ENCODE results near the gene CDC42.

Gene CDC42

GRCh38 chr1:22038036-22038435, 14.5 kb upstream of the CDC42 start:
- DNase-seq, result no peak

DNA sequence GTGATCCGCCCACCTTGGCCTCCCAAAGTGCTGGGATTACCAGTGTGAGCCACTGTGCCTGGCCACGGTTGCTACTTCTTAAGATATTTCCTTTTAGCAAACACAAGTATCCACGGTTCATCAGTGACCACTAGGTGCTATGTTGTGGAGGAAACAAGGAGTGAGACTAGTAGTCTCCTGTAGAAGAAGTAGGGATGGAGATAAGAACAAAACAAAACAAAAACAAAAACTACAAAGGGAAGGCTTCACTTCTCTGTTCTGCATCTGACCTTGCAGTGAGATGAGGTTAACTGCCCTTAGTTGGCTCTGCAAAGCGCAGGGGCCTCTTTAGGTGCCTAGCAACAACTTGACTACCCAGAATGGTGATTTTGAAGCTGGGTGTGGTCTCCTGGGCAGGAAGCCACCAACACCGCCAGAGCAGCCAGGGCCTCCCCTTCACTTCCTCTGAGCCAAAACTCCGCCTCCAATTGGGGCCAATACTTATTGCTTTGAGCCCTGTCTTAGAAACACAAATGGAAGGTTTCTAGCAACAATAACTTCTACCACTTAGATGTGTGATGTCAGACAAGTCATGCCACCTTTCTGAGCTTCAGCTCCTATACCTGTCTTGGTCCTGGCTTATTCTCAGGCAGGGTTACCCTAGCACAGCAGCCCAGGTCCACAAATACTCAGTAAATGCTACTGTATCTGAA, 12.8 kb upstream of the CDC42 start:
- peak; percentile 91 for DNase-seq

GRCh38 chr1:22040286-22040623, 12.3 kb upstream of the CDC42 start:
- no peak for DNase-seq

- no peak for DNase-seq
Observed at GRCh38 chr1:22041505-22041904, 11.0 kb upstream of the CDC42 start.

- DNase-seq, result no peak
Observed at GRCh38 chr1:22043198-22043769, 9.2 kb upstream of the CDC42 start.

DNA sequence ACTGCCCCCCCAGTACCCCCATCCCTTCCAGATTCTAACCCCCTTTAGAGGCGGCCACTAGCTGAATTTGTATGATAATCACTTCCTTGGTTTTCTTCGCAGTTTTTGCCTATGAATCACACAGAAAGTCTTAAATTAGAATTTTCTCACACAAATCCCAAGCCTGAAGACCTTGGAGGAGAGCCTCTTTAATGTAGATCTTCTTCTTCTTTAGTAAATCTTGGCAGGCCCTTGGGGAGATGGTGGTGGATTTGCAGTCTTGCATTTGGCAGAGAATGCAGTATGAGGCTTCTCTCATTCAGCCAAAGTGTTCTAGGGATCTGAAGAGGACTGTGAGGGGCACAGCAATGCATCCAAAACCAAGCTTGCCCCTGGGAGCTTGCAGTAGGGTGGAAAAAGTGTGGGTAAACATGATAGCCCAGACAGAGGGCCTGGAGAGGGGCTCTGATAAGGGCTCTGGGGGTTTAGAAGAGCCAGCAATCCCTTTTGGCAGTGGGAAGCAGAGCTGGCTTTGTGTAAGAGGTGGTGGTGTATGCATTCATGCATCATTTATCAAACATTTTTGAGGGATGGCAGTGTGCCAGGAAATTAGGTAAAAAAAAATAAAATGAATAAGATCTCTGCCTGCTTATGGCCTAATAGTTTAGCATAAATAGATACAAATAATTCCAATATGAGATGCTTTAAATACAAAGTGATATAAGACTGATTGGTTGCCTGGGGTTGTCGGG, 7.7 kb upstream of the CDC42 start:
- DNase-seq, result no peak

- DNase-seq, result no peak
Observed at GRCh38 chr1:22045604-22046228, 6.8 kb upstream of the CDC42 start.

GRCh38 chr1:22048351-22049192, 3.9 kb upstream of the CDC42 start:
- peak; percentile 67 for DNase-seq

DNA sequence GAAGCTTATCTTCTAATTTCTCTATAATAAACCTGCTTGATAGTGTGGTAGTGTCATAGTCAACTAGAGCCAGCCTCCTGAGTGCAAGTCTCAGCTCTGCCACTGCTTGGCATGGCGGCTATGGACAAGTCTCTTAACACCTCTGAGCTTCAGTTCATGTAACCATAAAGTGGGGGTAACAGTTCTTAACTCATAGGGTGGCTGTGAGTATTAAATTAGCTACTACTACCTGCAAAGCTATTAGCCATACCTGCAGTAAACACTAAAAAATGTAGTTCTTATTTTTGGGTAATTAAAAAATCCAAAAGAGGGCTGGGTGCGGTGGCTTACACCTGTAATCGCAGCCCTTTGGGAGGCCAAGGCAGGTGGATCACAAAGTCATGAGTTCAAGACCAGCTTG, 2.2 kb upstream of the CDC42 start:
- DNase-seq, result no peak

GRCh38 chr1:22051607-22052114, 848 bp upstream of the CDC42 start:
- no peak for DNase-seq

GRCh38 chr1:22053017-22053860, 730 bp downstream of the CDC42 start:
- peak; percentile 25 for DNase-seq

DNA sequence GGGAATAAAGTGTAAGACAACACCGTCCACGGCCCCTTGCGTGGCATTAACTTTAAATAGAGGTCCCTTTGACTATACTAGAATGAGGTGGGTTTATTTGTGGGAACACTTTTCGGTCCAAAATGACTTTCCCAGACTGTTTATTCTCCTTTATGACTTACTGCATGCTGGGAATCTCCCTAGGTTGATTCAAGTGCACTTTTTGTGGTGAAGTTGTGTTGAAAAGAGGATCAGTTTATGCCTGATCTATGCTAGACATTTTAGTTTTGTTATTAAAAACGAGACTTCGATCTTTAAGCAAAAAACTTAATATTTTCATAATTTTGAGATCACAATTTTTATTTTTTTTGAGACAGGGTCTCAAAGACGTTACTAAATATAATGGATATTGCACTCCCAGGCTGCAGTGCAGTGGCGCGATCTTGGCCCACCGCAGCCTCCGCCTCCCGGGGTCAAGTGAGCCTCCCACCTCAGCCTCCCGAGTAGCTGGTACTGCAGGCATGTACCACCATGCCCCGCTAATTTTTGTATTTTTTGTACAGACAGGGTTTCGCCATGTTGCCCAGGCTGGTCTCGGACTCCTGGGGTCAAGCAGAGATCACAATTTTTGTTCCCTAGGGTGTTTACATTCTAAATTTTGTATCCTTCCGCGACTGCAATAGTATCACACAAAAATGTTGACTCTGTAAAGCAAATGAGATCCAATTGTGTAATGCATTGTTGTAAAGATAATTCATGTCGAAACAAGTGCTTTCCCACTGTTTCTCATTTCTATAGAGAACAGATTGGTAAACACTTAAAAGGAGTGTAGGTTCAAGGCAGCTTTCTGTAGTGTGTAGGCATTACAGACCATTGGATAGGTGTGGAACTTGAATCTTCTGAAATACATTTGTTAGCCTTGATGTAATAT, 1.6 kb downstream of the CDC42 start:
- no peak for DNase-seq

DNA sequence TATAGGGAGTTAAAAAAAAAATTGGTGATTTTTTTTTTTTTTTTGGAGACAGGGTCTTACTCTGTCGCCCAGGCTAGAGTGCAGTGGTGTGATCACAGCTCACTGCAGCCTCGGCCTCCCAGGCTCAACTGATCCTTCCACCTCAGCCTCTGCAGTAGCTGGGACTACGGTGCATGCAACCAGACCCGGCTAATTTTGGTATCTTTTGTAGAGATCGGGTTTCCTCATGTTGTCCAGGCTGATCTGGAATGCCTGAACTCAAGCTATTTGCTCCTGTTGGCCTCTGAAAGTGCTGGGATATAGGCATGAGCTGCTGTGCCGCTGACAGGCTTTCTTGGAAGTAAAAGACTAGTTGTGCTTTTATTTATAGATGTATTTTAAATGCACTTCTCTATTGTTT, 3.0 kb downstream of the CDC42 start:
- no peak for DNase-seq

DNA sequence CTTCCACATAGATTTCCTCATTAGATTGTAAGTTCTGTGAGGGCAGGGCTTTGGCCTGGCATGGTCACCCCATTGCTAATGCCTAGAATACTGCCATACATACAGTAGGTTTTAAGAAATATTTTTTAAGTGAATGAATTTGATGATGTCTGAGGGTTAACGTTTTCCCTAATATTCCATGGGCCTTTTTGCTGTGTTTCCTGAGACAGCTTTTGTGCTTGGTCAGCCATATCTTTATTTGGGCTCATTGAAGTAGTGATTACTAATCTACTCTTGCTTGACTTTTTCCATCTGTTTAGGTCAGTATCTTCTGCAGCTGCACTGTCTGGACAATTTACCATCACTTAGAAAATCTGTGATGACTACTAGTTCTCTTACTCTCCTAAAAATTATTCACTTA, 3.5 kb downstream of the CDC42 start:
- DNase-seq, result no peak

- no peak for DNase-seq
Observed at GRCh38 chr1:22056936-22057335, 4.4 kb downstream of the CDC42 start.

GRCh38 chr1:22057861-22058260, 5.4 kb downstream of the CDC42 start:
- no peak for DNase-seq

GRCh38 chr1:22064751-22065402, 12.4 kb downstream of the CDC42 start:
- DNase-seq, result no peak

DNA sequence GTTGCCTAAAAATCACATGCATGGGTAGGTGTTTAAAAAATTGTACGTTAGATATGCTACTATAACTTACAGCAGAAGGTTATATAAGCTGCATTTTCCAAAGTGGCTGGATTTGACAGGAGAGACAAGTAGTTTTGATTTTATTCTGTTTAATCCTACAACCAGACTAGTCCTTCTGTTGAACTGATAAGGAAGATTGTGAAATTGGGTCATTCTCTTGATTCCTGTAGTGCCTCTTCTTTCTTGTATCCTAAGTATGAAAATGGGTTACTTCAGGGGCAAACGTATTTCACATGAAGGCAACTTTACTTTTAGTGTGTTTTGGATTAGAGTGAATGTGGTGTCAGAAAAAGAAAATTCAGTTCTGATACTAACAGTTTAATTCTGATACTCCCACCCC, 19.0 kb downstream of the CDC42 start:
- no peak for DNase-seq

DNA sequence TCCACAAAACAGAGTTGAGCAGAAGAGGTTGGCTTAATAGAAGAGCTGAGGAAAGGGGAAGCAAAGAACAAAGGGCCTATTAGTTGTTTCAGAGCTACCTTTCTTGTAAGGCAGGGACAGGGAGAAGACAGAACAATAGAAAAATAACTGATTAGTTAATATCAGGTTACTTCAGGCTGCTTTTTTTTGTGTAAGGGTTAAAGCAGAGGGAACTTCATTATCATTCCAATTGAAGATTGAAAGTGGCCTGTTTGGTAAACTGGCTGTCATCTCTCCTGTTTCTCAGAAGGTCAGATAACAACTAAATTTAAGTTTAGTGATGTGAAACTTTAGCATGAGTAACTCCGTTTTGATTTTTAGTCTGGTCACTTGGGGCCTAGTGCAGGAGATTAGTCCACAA, 22.3 kb downstream of the CDC42 start:
- DNase-seq, result no peak

- DNase-seq, result no peak
Observed at GRCh38 chr1:22075718-22076117, 23.2 kb downstream of the CDC42 start.
